Hepatocyte (in vitro differentiated cells): ENCODE data around the gene EXOC4.

ENCODE experiments used
- CTCF ChIP-seq: fragments of 200-600 bp; sonication (generic); IDR thresholded peaks from 2 replicates; pipeline ENCODE4 v1.5.1; 2016; ENCODE audit warnings: antibody characterized with exemption, mild to moderate bottlenecking; ENCODE audit not compliant: poor library complexity
- EZH2 ChIP-seq: fragments of 200-600 bp; sonication (generic); IDR thresholded peaks from 2 replicates; pipeline ENCODE4 v1.6.1; 2016; ENCODE audit warnings: antibody characterized with exemption, mild to moderate bottlenecking, borderline replicate concordance
- EZH2phosphoT487 ChIP-seq: fragments of 200-600 bp; sonication (generic); IDR thresholded peaks from one replicate; pipeline ENCODE4 v1.6.1; 2018; ENCODE audit warnings: antibody characterized with exemption, mild to moderate bottlenecking, low read depth, moderate library complexity; ENCODE audit not compliant: unreplicated experiment, severe bottlenecking

GRCh38 chr7:133646472-133647315 is 393.8 kb downstream of the EXOC4 start:
- no peak for TF ChIP-seq CTCF
- TF ChIP-seq EZH2phosphoT487, result no peak
- TF ChIP-seq EZH2, result no peak
